LNCaP clone FGC (cell line): ENCODE measurements around the gene UNC119B.

Source experiments
- DNase-seq: peaks from one replicate; pipeline ENCODE4 v3.0.0-alpha.2; 2011; ENCODE audit warnings: low read depth
- H3K4me3 ChIP-seq: 2 replicates; pipeline ENCODE4 v1.5.1; 2011; ENCODE audit warnings: mild to moderate bottlenecking, low read depth, low read length, control low read depth
- TF ChIP-seq, protein P1 (sequence below): IDR thresholded peaks from 2 replicates; pipeline ENCODE4 v1.5.1; 2012; ENCODE audit warnings: mild to moderate bottlenecking; ENCODE audit not compliant: control insufficient read depth, insufficient read depth; ENCODE audit errors: extremely low read depth

Gene UNC119B

DNA sequence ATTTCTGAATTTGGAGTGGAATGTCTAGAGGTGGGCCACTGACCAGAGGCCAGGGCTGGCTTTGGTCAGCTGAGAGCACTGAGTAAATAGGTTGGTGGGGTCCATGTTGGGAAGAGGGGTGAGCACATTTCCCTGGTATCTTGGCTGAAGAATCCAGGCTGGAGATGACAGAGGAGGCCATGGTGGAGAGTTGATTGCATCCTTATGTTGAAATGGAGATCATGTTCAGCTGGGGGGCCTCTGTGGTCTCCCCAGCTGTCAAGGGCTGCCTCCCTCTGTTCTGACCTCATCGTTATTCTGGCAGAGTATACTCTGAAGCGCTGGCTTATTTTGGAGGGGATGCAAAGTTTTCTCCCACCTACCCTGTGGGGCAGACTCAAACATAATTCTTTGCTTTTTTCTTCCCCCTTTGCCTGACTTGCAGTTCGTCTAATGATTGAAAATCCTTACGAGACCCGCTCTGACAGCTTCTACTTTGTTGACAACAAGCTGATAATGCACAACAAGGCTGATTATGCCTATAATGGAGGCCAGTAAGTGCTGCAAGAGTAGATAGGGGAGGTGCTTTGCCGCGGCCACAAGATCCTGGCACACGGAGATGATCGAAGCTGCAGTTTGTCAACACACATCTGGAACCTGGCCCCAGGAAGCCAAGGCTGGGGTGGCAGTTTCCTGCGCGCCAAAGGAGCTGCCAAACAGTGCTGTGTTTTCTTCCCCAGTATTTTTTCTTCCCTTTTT is 9.4 kb downstream of the UNC119B start:
- no peak overlapping the region for H3K4me3 ChIP-seq
- DNase-seq = no peak
- TF ChIP-seq, protein P1, sequence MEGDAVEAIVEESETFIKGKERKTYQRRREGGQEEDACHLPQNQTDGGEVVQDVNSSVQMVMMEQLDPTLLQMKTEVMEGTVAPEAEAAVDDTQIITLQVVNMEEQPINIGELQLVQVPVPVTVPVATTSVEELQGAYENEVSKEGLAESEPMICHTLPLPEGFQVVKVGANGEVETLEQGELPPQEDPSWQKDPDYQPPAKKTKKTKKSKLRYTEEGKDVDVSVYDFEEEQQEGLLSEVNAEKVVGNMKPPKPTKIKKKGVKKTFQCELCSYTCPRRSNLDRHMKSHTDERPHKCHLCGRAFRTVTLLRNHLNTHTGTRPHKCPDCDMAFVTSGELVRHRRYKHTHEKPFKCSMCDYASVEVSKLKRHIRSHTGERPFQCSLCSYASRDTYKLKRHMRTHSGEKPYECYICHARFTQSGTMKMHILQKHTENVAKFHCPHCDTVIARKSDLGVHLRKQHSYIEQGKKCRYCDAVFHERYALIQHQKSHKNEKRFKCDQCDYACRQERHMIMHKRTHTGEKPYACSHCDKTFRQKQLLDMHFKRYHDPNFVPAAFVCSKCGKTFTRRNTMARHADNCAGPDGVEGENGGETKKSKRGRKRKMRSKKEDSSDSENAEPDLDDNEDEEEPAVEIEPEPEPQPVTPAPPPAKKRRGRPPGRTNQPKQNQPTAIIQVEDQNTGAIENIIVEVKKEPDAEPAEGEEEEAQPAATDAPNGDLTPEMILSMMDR = no peak

DNA sequence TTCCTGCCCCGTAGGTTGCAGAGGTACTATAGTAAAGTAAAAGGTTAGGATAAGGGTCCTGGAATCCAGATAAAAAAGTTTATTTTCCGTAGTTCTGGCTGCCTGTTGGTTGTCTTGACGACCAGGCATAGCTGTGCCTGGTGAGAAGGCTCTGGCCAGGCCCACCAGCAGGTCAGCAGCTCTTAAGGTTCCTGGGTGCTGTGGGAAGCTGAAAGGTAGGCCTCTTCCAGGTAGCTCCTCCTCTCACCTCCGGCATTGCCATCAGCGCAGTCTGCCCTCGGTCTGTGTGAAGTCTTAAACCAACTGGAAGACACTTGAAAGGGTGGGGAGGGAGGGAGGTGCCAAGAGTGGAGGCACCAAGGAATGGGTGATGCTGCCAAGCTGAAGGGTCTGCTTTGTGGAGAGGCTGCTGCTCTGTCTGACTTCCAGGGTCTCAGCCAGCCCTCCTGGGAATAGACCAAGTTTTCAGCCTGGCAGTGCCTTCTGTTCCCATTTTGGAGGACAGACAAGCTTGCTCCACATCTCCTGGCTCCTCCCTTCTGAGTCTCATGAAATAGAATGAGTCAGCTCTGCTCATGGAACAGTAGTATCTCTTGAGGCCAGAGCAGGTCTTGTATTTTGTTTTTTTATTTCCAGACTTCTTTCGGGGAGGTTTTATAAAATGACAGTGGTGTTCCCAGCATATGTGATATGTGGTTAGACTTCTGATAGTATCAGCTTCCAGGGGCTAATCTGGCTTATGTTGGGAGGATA is 10.2 kb downstream of the UNC119B start:
- TF ChIP-seq, protein P1 = no peak
- no peak overlapping the region for H3K4me3 ChIP-seq
- no peak for DNase-seq

DNA sequence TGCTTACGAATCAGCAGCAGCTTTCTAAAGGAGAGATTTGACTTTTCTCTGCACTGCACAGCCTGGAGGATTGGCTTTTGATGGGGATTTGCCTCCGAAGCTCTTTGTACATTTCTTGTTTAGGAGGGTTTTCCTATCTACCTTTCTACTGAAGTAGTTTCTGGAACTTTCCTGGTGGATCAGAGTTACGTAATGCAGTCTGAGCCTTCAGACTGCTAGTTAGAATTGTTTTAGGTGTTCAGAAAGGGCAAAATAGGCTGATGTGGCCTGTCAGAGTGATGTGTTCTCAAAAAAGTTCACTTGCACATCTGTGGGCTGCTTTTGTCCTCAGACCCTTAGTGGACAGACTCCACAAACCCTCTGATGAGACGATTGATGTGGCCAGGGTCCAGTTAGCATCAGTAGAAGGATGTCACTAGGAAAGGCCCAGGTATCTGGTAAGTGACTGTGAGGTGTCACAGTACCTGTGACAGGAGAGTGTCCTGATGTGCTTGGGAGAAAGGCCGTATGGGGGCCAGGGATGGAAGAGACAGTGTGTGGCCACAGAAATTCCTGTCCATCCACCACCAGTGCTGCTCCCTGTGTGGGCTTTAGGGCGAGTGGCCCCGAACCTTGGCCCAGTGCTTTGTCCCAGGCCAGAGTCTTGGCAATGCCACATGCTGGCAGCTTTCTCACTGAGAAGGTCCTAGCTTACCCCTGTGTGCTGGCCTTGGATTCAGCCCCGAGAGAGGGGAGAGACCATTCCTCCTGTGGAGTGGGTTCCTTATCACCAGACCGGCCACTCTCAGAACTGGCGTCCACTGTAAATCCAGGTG is 10.9 kb downstream of the UNC119B start:
- H3K4me3 ChIP-seq = no peak overlapping the region
- TF ChIP-seq, protein P1 = no peak
- no peak for DNase-seq

DNA sequence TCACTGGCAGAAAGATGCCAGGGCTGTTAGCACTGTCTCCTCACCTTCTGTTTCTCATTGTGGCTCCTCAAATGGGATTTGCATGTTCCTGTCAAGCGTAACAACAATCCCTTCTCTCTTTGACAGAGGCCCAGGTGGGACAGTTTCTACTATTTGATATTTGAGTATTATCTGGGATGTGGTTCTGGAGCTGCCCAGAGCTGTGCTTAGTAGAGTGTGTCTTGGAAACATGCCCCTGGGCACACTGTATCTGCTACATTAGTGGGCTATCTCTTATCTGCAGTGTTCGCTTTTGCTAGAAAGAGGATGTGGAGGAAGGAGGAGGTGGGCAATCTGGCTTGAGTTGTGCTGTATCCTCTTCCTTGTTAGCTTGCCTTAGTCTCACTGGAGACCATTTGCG is 11.6 kb downstream of the UNC119B start:
- H3K4me3 ChIP-seq = no peak overlapping the region
- TF ChIP-seq, protein P1 = no peak

DNA sequence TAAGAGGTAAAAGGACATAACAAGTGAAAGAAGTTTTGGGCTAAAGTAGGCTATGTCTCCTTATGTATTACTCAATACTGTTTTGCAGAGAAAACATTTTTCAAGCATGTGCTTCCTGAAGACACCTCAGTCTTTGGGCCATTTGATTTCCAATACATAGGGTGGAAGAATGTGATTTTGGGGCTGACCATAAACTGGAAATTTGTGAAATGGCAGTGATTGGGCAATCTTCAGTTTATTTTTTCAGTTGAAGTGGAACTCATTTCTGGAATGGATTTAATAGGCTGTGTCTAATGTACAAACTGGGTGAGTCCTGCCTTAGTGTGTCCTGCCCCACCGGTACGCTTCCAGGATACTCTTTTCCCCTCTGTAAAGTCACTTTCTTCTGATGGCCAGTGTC is 12.5 kb downstream of the UNC119B start:
- TF ChIP-seq, protein P1 = no peak
- no peak for DNase-seq
- H3K4me3 ChIP-seq = no peak overlapping the region

More for the DNA sequence above, 11.6 kb downstream of the UNC119B start:
- DNase-seq = no peak

DNA sequence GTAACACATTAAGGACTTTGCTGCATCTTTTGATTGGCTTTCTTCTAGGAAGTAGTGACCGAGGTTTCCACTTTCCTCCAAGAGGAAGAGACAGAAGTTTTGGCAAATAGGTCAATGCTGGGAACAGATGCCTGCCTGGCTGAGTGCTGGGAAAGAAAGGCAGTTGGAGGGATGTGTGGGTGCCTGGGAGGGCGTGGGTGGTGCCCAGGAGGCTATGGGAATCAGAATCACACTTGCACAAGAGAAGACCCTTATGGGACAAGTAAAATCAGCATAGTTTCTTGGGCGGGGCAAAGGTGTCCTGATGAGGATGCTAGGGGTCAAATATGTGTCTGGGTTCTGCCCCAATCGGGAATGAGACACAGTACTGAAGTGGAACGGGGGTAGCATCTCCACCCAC is 14.5 kb downstream of the UNC119B start:
- no peak overlapping the region for H3K4me3 ChIP-seq
- no peak for DNase-seq

More for the DNA sequence above, 14.5 kb downstream of the UNC119B start:
- TF ChIP-seq, protein P1 = no peak
